ENCODE data around the gene MTNR1A.

The MTNR1A gene

GRCh38 chr4:186554914-186555827 lies at the start of gene MTNR1A (continued):
- no peak for TF ChIP-seq ZNF518A (tag by site-specific recombination; conservative IDR thresholded peaks at IDR 0.05; ENCODE audit: low read depth)
- TF ChIP-seq ZNF324 (tag by site-specific recombination; IDR thresholded peaks at IDR 0.05): no peak

- Histone ChIP-seq H3K4me1 (ENCODE audit: control insufficient read depth, insufficient read depth, low read length) (no peaks in the 10 kb centered on the region; the same call in 1 of the 2 replicates), H3K36me3 (ENCODE audit: control insufficient read depth in 2 of 2, insufficient read depth in 1 of 2, low read length in 2 of 2) (peaks cover 37 to 92% of the 10 kb centered on the region in 2 experiments), H3K27ac (ENCODE audit: extremely low read depth, low read depth, low read length) (no peak overlapping the region), H3K4me3 (ENCODE audit: low read depth, low read length) (no peak overlapping the region), H3K9me3 (ENCODE audit: control insufficient read depth, insufficient read depth, low read depth, low read length) (no peaks in the 10 kb centered on the region)
- ChIA-PET CTCF (interaction anchor here (0.7 to 1.2 kb wide), 2 partner anchors 17 to 62 kb away, joined by 4 to 7 read pairs; no protein-coding TSS in a partner anchor), POLR2A (no interaction called here)
- TF ChIP-seq ZNF561 (tag by site-specific recombination; IDR thresholded peaks at IDR 0.05; ENCODE audit: borderline replicate concordance) (no peak), GFI1B (tag by site-specific recombination; IDR thresholded peaks at IDR 0.05) (no peak), ZNF350 (tag by site-specific recombination; IDR thresholded peaks at IDR 0.05) (no peak)
Observed at GRCh38 chr4:186604124-186604807, 48.9 kb upstream of the MTNR1A start.

GRCh38 chr4:186602978-186603377 lies 47.6 kb upstream of the MTNR1A start:
- Histone ChIP-seq H3K4me3 (ENCODE audit: low read depth, low read length) (no peak overlapping the region), H3K4me1 (ENCODE audit: control insufficient read depth, insufficient read depth, low read length) (no peaks in the 10 kb centered on the region; the same call in 1 of the 2 replicates), H3K36me3 (ENCODE audit: control insufficient read depth in 2 of 2, insufficient read depth in 1 of 2, low read length in 2 of 2) (peaks cover 35 to 92% of the 10 kb centered on the region in 2 experiments), H3K27ac (ENCODE audit: extremely low read depth, low read depth, low read length) (no peak overlapping the region), H3K9me3 (ENCODE audit: control insufficient read depth, insufficient read depth, low read depth, low read length) (no peaks in the 10 kb centered on the region)
- CTCF ChIA-PET: interaction anchor here (1.3 kb wide), 1 partner anchor 14 kb away, joined by 3 read pairs; no protein-coding TSS in a partner anchor
- POLR2A ChIA-PET: no interaction called here
- TF ChIP-seq ZNF24 (tag by site-specific recombination; IDR thresholded peaks at IDR 0.05): no peak
- no peak for TF ChIP-seq ZBTB20 (tag by site-specific recombination; IDR thresholded peaks at IDR 0.05)
- TF ChIP-seq ZNF140 (tag by site-specific recombination; IDR thresholded peaks at IDR 0.05): no peak
- no peak for TF ChIP-seq ZNF112 (tag by site-specific recombination; IDR thresholded peaks at IDR 0.05)
- no peak for TF ChIP-seq ZBTB1 (tag by site-specific recombination; IDR thresholded peaks at IDR 0.05)
- no peak for TF ChIP-seq PRDM2 (tag by site-specific recombination; IDR thresholded peaks at IDR 0.05; ENCODE audit: borderline replicate concordance)
- TF ChIP-seq RBAK (tag by site-specific recombination; IDR thresholded peaks at IDR 0.05): no peak
- TF ChIP-seq ZNF692 (tag by site-specific recombination; IDR thresholded peaks at IDR 0.05): no peak
- TF ChIP-seq FEZF1 (tag by site-specific recombination; IDR thresholded peaks at IDR 0.05): no peak
- TF ChIP-seq TCF7L2 (IDR thresholded peaks at IDR 0.05; ENCODE audit: borderline replicate concordance, low read depth, low read length): no peak
- no peak for TF ChIP-seq ZNF785 (tag by site-specific recombination; IDR thresholded peaks at IDR 0.05)
